NT2/D1 (cell line): ENCODE data around the gene RIBC1.

ENCODE experiments used
- YY1 ChIP-seq: IDR thresholded peaks from 2 replicates; pipeline ENCODE4 v1.6.1; 2011; ENCODE audit not compliant: insufficient read length, insufficient read depth
- ZNF274 ChIP-seq: IDR thresholded peaks from 2 replicates; pipeline ENCODE4 v1.6.1; 2011; ENCODE audit warnings: mild to moderate bottlenecking, low read depth, low read length

DNA sequence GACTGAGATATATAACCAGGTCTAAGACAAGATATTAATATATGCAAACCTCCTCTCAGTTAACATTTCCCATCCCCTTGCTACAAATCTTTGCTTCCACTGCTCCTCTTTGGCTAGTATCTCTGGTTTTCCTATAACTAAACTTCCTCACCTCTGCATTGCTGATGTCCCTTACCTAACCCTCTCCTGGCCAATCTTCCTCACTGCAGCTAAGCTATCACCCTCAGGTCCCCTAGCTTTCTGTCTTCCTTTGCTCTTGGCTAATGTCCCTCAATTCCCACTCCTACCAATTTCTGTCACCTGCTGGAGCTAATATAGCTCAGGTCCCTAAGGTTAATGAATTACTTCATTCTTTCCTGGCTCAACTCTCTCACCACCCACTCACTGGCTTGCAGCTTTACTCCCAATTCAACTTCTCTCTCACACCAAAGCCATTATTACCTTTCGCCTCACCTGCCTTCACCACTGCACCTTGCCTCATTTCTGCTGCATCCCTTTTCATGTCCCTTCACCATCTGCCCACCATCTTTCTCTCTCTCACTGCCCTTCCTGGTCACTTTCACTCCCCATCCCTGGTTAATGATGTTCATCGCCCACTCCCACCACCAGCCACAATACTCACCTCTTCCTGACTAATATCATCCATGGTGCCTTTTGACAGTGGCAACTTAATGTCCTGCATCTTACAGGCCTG, 26.9 kb upstream of the RIBC1 start:
- no peak for TF ChIP-seq YY1
- no peak for TF ChIP-seq ZNF274
